Breast epithelium (tissue), 4 donors: Measurements from ENCODE around the gene CPA1. TPM values are rescaled to one million over a fixed set of nuclear protein-coding genes. Genes with fewer than 3 reads are reported as not detected.

Experiments
- DNase-seq, 2 donors: peaks; one replicate each; pipeline ENCODE4 v3.0.0-alpha.2; 2019; ENCODE audit warnings: low spot score in 2 of 2
- H3K27ac ChIP-seq, 2 donors: fragments of 200-600 bp; sonication (generic) in 1 of 2; one replicate each; pipeline ENCODE4 v1.5.1; 2016 to 2019; ENCODE audit warnings: mild to moderate bottlenecking in 1 of 2
- H3K27me3 ChIP-seq, 2 donors: fragments of 200-600 bp; sonication (generic) in 1 of 2; one replicate each; pipeline versions ENCODE4 v1.5.1 to v1.6.0; 2017 to 2019; ENCODE audit warnings: control low read depth in 1 of 2, mild to moderate bottlenecking in 1 of 2
- H3K36me3 ChIP-seq: fragments of 200-600 bp; one replicate; pipeline ENCODE4 v1.5.1; 2019
- H3K4me1 ChIP-seq, 2 donors: fragments of 200-600 bp; sonication (generic); one replicate each; pipeline ENCODE4 v1.5.1; 2016 to 2019; ENCODE audit warnings: control low read depth in 1 of 2
- H3K4me3 ChIP-seq, 3 donors: fragments of 200-600 bp; sonication (generic); 1 replicate in 2 of 3; 2 replicates in 1 of 3; pipeline ENCODE4 v1.5.1; 2016 to 2019; ENCODE audit warnings: mild to moderate bottlenecking in 3 of 3, moderate library complexity in 2 of 3
- H3K9me3 ChIP-seq, 2 donors: fragments of 200-600 bp; sonication (generic) in 1 of 2; one replicate each; pipeline ENCODE4 v1.5.1; 2016 to 2019; ENCODE audit warnings: control low read depth in 1 of 2
- CTCF ChIP-seq, 3 donors: fragments of 450-650 bp; IDR thresholded peaks; one replicate each; pipeline ENCODE4 v1.5.1; 2016 to 2017; ENCODE audit warnings: antibody characterized with exemption in 3 of 3, mild to moderate bottlenecking in 3 of 3, moderate library complexity in 3 of 3
- POLR2A ChIP-seq: fragments of 450-650 bp; IDR thresholded peaks from one replicate; pipeline ENCODE4 v1.6.1; 2016; ENCODE audit warnings: antibody characterized with exemption, mild to moderate bottlenecking, moderate library complexity
- POLR2AphosphoS5 ChIP-seq, 3 donors: sonication (generic); formaldehyde crosslinking; IDR thresholded peaks; one replicate each; pipeline ENCODE4 v1.6.1; 2017; ENCODE audit warnings: antibody characterized with exemption in 3 of 3
- intact Hi-C: fragments of 100-400 bp; cut with DNase I; formaldehyde crosslinking; loops from one replicate; pipeline ENCODE4 v1.15.1; 2023; ENCODE audit warnings: low total_unique reads
- total RNA-seq, 3 donors: library from RNA; depleted of rRNA; stranded (reverse); fragments of >200 nt; gene quantifications; one replicate each; pipeline ENCODE4 v1.1.0, GENCODE V29; 2016

The CPA1 gene
- total RNA-seq, 3 donors from 2014 or later: 0.73 to 0.96 TPM; not detected in 1

- TF ChIP-seq CTCF (IDR thresholded peaks at IDR 0.05) (no peak), POLR2AphosphoS5 (IDR thresholded peaks at IDR 0.05) (no peak), POLR2A (no peak)
- intact Hi-C loops: no loop called here
- Histone ChIP-seq H3K4me1 (no peaks in the 10 kb centered on the region), H3K27me3 (no peaks in the 10 kb centered on the region), H3K4me3 (no peak overlapping the region), H3K27ac (no peak overlapping the region), H3K36me3 (no peaks in the 10 kb centered on the region), H3K9me3 (no peaks in the 10 kb centered on the region)
- no peak for DNase-seq
Measured at GRCh38 chr7:130345136-130345535, 35.2 kb upstream of the CPA1 start.

GRCh38 chr7:130345725-130346124 lies 34.6 kb upstream of the CPA1 start:
- no peak overlapping the region for H3K27ac ChIP-seq
- H3K27me3 ChIP-seq: no peaks in the 10 kb centered on the region
- H3K4me1 ChIP-seq: peaks cover 0 to 1% of the 10 kb centered on the region in 2 donors
- TF ChIP-seq POLR2A (no peak), CTCF (IDR thresholded peaks at IDR 0.05) (no peak), POLR2AphosphoS5 (IDR thresholded peaks at IDR 0.05) (no peak)
- no peak for DNase-seq
- no peak overlapping the region for H3K4me3 ChIP-seq
- no peaks in the 10 kb centered on the region for H3K36me3 ChIP-seq
- intact Hi-C loops: no loop called here
- H3K9me3 ChIP-seq: no peaks in the 10 kb centered on the region

GRCh38 chr7:130346177-130346905 lies 34.0 kb upstream of the CPA1 start:
- Histone ChIP-seq H3K27me3 (no peaks in the 10 kb centered on the region), H3K9me3 (no peaks in the 10 kb centered on the region), H3K4me1 (peaks cover 0 to 7% of the 10 kb centered on the region in 2 donors), H3K27ac (no peak overlapping the region), H3K4me3 (no peak overlapping the region), H3K36me3 (no peaks in the 10 kb centered on the region)
- no peak for DNase-seq
- TF ChIP-seq POLR2A: no peak
- no peak for TF ChIP-seq CTCF (IDR thresholded peaks at IDR 0.05)
- TF ChIP-seq POLR2AphosphoS5 (IDR thresholded peaks at IDR 0.05): no peak
- intact Hi-C loops: no loop called here

- no peak for TF ChIP-seq POLR2AphosphoS5 (IDR thresholded peaks at IDR 0.05)
- TF ChIP-seq POLR2A: no peak
- TF ChIP-seq CTCF (IDR thresholded peaks at IDR 0.05): no peak
- no peak overlapping the region for H3K27ac ChIP-seq
- H3K4me1 ChIP-seq: peaks cover 0 to 9% of the 10 kb centered on the region in 2 donors
- intact Hi-C loops: no loop called here
- H3K27me3 ChIP-seq: no peaks in the 10 kb centered on the region
- no peak overlapping the region for H3K4me3 ChIP-seq
- no peak for DNase-seq
- no peaks in the 10 kb centered on the region for H3K9me3 ChIP-seq
- no peaks in the 10 kb centered on the region for H3K36me3 ChIP-seq
Measured at GRCh38 chr7:130346941-130347340, 33.4 kb upstream of the CPA1 start.

GRCh38 chr7:130349911-130350782 lies 30.1 kb upstream of the CPA1 start:
- intact Hi-C loops: no loop called here
- H3K27me3 ChIP-seq: no peaks in the 10 kb centered on the region
- no peaks in the 10 kb centered on the region for H3K9me3 ChIP-seq
- H3K27ac ChIP-seq: peak overlapping the region; percentile 79 to 90
- TF ChIP-seq POLR2A: no peak
- no peak for TF ChIP-seq POLR2AphosphoS5 (IDR thresholded peaks at IDR 0.05)
- TF ChIP-seq CTCF (IDR thresholded peaks at IDR 0.05): no peak
- H3K4me1 ChIP-seq: peaks cover 6 to 9% of the 10 kb centered on the region in 2 donors
- no peaks in the 10 kb centered on the region for H3K36me3 ChIP-seq
- DNase-seq: peak in 1 of 2 donors; percentile 45
- peak overlapping the region in 1 of 3 donors; percentile 16 for H3K4me3 ChIP-seq
